ENCODE data around the gene NCKAP5L.

DNA sequence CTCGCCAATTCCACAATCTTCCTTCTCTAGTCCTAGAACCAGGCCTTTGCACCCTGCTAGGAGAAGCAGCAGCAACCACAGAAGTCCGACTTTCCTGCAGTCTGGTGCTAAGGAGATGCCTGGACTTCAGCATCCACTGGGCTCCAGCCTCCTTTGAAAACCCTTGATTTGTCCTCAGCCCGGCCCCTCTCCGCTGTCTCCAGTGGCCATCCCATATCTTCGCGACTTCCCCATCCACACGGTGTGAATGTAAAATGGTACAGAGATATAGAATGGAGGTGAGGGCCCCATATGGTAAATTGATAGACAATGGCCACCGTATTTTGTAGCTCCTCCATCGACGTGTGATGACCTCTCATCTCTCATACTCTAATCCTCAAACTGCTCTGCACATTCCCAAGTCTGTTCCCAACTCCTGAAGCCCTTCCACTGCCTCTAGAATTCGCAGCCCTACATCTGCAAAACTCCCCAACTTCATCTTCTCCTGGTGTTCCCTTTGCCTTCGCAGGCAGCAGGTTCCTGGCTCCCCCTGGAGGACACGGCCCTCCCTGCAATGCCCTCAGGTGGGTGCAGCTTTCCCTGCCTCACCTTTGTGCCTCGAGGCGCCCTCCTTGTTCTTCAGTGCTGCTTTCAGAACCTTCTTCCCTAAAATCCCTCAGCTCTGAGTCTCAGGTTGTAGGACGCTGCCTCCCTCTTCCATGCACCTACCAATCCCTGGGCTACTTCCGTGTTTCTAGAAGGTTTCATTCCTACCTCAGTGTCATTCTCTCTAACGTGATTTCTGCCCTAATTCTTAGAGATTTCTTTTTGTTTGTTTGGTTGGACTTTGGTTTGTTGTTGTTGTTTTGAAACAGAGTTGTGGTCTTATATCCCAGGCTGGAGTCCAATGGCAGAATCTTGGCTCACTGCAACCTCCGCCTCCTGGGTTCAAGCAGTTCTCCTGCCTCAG, 50.1 kb downstream of the NCKAP5L start:
- TF ChIP-seq POLR2AphosphoS5 (IDR thresholded peaks at IDR 0.05; ENCODE audit: low read depth, low read length) (no peak), TAF1 (IDR thresholded peaks at IDR 0.05; ENCODE audit: borderline replicate concordance, insufficient read depth, low read length) (no peak)
